Loucy (cell line): ENCODE results near the gene SORCS2.

Experiments used
- CTCF ChIP-seq: fragments of 200-600 bp; sonication (generic); conservative IDR thresholded peaks from 2 replicates; pipeline ENCODE4 v1.5.1; 2014; ENCODE audit warnings: mild to moderate bottlenecking, antibody characterized with exemption, low read length
- EZH2phosphoT487 ChIP-seq: fragments of 200-600 bp; IDR thresholded peaks from 2 replicates; pipeline ENCODE4 v1.6.1; 2018; ENCODE audit warnings: antibody characterized with exemption, mild to moderate bottlenecking, moderate library complexity, borderline replicate concordance

GRCh38 chr4:7731437-7731836, 539.1 kb downstream of the SORCS2 start:
- TF ChIP-seq CTCF (no peak), EZH2phosphoT487 (no peak)
